Measurements from ENCODE around the gene TTK. TPM values are rescaled to one million over a fixed set of nuclear protein-coding genes. Genes with fewer than 3 reads are reported as not detected.
"Not testable (repeated sequence)": the region's sequence is repeated elsewhere in the genome, so short reads cannot be mapped to it uniquely, and the experiment has no call there.

TTK gene
- total RNA-seq, 1 donor from 2014 or later, result 0.55 TPM

DNA sequence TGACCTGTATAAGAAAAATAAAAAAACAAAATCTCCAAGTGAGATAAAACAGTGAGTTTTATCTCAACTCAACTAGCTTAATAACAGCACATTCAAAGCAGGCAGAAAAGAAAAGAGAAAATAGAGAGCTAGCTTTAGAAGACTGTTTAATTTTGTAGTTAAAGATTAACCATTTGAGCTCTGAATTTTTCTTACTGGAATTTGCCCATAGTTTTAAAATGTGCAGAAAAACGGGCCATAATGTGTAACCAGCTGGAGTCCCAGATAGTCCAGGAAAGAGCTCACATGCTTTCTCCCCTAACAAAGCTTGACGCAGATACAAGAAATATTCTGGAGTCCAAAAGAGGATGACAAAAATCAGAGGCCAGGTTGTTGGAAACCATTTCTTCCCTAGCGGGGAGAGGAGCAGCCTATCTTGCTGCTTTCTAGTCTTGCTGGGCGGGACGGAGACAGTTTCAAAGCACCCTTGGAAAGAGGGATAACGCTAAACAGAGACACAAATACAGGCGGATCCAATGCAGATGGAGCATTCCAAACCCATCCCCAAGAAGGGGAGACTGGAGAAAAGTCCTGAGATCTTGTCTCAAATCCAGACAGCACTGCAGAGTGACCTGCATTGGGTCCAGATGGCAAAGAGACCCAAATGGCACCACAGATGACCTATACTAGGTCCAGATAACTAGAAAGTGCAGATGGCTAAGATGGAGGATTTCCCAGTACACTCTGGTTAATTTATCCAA is 16.1 kb downstream of the TTK start:
- ATAC-seq, result no peak
- intact Hi-C loops (cut with DNase I), result no loop called here
- Histone ChIP-seq H3K4me1 (no peaks in the 10 kb centered on the region), H3K9me3 (no peaks in the 10 kb centered on the region), H3K36me3 (no peaks in the 10 kb centered on the region), H3K27me3 (no peaks in the 10 kb centered on the region), H3K27ac (no peak overlapping the region), H3K4me3 (no peak overlapping the region)
- TF ChIP-seq, protein P1, sequence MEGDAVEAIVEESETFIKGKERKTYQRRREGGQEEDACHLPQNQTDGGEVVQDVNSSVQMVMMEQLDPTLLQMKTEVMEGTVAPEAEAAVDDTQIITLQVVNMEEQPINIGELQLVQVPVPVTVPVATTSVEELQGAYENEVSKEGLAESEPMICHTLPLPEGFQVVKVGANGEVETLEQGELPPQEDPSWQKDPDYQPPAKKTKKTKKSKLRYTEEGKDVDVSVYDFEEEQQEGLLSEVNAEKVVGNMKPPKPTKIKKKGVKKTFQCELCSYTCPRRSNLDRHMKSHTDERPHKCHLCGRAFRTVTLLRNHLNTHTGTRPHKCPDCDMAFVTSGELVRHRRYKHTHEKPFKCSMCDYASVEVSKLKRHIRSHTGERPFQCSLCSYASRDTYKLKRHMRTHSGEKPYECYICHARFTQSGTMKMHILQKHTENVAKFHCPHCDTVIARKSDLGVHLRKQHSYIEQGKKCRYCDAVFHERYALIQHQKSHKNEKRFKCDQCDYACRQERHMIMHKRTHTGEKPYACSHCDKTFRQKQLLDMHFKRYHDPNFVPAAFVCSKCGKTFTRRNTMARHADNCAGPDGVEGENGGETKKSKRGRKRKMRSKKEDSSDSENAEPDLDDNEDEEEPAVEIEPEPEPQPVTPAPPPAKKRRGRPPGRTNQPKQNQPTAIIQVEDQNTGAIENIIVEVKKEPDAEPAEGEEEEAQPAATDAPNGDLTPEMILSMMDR (IDR thresholded peaks at IDR 0.05), result no peak
- no peak for DNase-seq

DNA sequence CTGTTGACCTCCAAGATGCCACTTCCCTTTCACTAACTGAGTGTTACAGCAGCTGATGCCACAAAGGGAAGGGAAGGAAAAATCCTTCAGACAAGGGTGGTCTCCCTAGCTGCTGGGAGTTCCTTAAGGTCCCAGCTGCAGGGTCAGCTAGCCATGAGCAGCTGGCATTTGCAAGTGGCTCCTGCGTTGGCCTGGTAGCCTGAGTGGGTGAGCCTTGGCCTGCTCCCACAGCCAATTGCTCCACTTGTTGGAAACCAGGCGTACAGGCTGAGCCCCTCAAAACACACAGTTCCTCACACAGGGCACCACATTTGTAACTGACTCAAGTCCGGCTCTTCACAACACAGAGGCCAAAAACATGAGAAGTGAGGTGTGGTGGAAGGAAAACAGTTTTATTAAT is 16.7 kb downstream of the TTK start:
- ATAC-seq, result no peak
- H3K36me3 ChIP-seq, result no peaks in the 10 kb centered on the region
- H3K4me1 ChIP-seq, result no peaks in the 10 kb centered on the region
- no peak overlapping the region for H3K4me3 ChIP-seq
- no peak overlapping the region for H3K27ac ChIP-seq
- no peak for DNase-seq
- H3K27me3 ChIP-seq, result no peaks in the 10 kb centered on the region
- TF ChIP-seq, protein P1 (IDR thresholded peaks at IDR 0.05), result no peak
- H3K9me3 ChIP-seq, result no peaks in the 10 kb centered on the region
- intact Hi-C loops (cut with DNase I), result no loop called here

DNA sequence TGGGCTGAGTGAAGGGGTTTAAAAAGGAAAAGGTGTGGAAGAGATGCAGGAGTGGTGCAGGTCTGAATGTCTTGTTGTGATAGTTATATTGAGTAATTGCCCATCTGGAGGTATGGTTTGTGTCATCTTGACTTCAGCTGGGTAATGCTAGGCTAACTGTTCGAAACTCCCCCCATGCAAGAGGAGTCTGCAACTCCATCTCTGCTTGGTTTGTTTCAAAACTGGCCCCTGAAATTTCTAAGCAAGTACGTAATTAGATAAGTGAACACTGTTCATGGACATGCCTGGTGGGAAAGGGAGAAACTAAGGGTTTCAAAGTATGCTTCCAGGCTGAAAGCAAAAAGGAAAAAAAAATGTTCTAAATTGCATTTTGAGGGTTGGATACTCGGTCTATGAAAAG is 17.1 kb downstream of the TTK start:
- H3K36me3 ChIP-seq, result no peaks in the 10 kb centered on the region
- TF ChIP-seq, protein P1 (IDR thresholded peaks at IDR 0.05), result no peak
- H3K27me3 ChIP-seq, result no peaks in the 10 kb centered on the region
- ATAC-seq (no peak), DNase-seq (no peak)
- H3K27ac ChIP-seq, result no peak overlapping the region
- no peaks in the 10 kb centered on the region for H3K9me3 ChIP-seq
- H3K4me3 ChIP-seq, result no peak overlapping the region
- H3K4me1 ChIP-seq, result no peaks in the 10 kb centered on the region
- intact Hi-C loops (cut with DNase I), result no loop called here

DNA sequence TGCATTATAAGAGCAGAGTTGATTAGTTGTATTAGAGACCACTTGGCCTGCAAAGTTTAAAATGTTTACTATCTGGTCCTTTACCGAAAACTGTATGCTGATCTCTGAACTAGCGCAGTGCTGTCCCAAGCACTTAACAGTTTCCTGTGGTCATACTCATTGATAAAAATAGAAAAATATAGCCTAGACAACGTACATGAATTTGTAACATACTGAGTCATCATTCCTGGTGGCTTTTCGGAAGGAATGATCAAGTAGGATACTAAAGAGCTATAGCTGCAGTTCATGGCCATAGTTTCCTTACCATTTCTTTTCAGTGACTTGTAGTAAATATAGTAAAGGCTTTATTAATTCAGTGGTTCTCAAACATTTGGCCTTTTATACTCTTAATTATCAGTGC is 18.4 kb downstream of the TTK start:
- H3K4me3 ChIP-seq, result no peak overlapping the region
- TF ChIP-seq, protein P1 (IDR thresholded peaks at IDR 0.05), result no peak
- intact Hi-C loops (cut with DNase I), result no loop called here
- H3K9me3 ChIP-seq, result no peaks in the 10 kb centered on the region
- ATAC-seq (no peak), DNase-seq (no peak)
- H3K4me1 ChIP-seq, result no peaks in the 10 kb centered on the region
- H3K27ac ChIP-seq, result no peak overlapping the region
- H3K36me3 ChIP-seq, result no peaks in the 10 kb centered on the region
- H3K27me3 ChIP-seq, result no peaks in the 10 kb centered on the region

DNA sequence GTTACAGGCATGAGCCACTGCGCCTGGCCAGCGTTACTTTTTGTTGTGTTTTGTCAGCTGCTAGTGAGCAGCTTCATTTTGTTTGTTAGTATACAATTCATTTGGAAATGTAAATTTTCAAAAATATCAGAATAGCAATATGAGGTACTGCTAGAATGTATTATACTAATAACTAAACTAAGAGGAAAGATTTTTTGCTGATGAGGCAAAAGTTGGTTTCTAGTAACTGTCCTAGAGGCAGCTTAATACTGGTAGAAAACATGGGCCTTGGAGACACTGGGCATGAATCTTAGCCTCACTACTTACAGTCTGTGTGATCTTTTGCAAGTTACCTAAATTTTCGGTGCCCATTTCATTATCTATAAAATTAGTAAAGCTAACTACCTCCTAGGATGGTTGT is 24.1 kb downstream of the TTK start:
- no peaks in the 10 kb centered on the region for H3K36me3 ChIP-seq
- no peaks in the 10 kb centered on the region for H3K27me3 ChIP-seq
- intact Hi-C loops (cut with DNase I), result no loop called here
- no peaks in the 10 kb centered on the region for H3K9me3 ChIP-seq
- DNase-seq (no peak), ATAC-seq (no peak)
- no peaks in the 10 kb centered on the region for H3K4me1 ChIP-seq
- TF ChIP-seq, protein P1 (IDR thresholded peaks at IDR 0.05), result no peak
- H3K27ac ChIP-seq, result no peak overlapping the region
- H3K4me3 ChIP-seq, result no peak overlapping the region

DNA sequence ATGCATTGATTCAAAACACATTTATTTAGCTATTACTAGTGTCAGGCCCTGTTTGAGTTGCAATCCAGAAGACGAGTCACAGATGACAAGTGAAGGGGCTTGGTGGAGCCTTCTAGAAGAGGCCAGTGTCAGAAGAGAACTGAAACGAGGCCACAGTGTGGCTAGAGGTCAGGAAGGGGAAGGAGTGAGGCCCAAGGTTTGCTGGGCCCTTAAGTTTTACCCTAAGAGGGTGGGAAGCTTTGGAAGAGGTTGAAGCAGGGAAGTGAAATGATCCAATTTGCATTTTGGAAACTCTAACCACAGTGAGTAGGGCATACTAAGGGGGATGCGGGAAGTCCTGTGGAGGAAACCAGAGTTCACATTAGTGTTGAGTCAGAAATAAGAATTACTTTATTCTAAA is 25.0 kb downstream of the TTK start:
- Histone ChIP-seq H3K27ac (no peak overlapping the region), H3K4me1 (no peaks in the 10 kb centered on the region), H3K4me3 (no peak overlapping the region), H3K9me3 (no peaks in the 10 kb centered on the region), H3K36me3 (no peaks in the 10 kb centered on the region), H3K27me3 (no peaks in the 10 kb centered on the region)
- TF ChIP-seq, protein P1 (IDR thresholded peaks at IDR 0.05), result no peak
- intact Hi-C loops (cut with DNase I), result no loop called here
- DNase-seq (no peak), ATAC-seq (peak; percentile 60)

DNA sequence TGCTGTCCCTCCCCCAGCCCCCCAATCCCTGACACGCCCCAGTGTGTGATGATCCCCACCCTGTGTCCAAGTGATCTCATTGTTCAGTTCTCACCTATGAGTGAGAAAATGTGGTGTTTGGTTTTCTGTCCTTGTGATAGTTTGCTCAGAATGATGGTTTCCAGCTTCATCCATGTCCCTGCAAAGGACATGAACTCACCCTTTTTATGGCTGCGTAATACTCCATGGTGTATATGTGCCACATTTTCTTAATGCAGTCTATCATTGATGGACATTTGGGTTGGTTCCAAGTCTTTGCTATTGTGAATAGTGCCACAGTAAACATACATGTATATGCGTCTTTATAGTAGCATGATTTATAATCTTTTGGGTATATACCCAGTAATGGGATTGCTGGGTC is 43.8 kb downstream of the TTK start:
- H3K27ac ChIP-seq; ATAC-seq; H3K4me1 ChIP-seq; intact Hi-C loops (cut with DNase I); H3K36me3 ChIP-seq; H3K9me3 ChIP-seq; H3K27me3 ChIP-seq; DNase-seq; H3K4me3 ChIP-seq: not testable (repeated sequence)
